HepG2 (cell line): ENCODE results near the gene TRAF4. TPM values are rescaled to one million over a fixed set of nuclear protein-coding genes. Genes with fewer than 3 reads are reported as not detected.
A peak's percentile ranks its signal among the peaks of the same experiment; 100 is the strongest.

Experiments used
- AKNA ChIP-seq: sonication (generic); formaldehyde crosslinking; IDR thresholded peaks from 2 replicates; pipeline ENCODE4 v1.4.0; 2020; ENCODE audit warnings: missing genetic modification reagents, borderline replicate concordance
- ARID3A ChIP-seq: IDR thresholded peaks from 2 replicates; pipeline ENCODE4 v1.6.1; 2012; ENCODE audit warnings: low read depth, low read length, improper control_type of control experiment
- HMG20A ChIP-seq: IDR thresholded peaks from 2 replicates; pipeline ENCODE4 v1.6.1; 2016; ENCODE audit warnings: borderline replicate concordance
- IRF1 ChIP-seq: sonication (generic); formaldehyde crosslinking; IDR thresholded peaks from 2 replicates; pipeline ENCODE4 v1.4.0; 2020; ENCODE audit warnings: low read depth, mild to moderate bottlenecking, missing genetic modification reagents
- KMT2B ChIP-seq: IDR thresholded peaks from 2 replicates; pipeline ENCODE4 v1.6.1; 2016; ENCODE audit warnings: missing genetic modification reagents, missing compliant biosample characterization
- MIER3 ChIP-seq: IDR thresholded peaks from 2 replicates; pipeline ENCODE4 v1.6.1; 2016; ENCODE audit warnings: missing compliant biosample characterization, borderline replicate concordance
- MXI1 ChIP-seq: IDR thresholded peaks from 3 replicates; pipeline ENCODE4 v1.6.1; 2012; ENCODE audit warnings: low read depth, low read length, inconsistent platforms, borderline replicate concordance
- MYC ChIP-seq: sonication (generic); formaldehyde crosslinking; IDR thresholded peaks from 2 replicates; pipeline ENCODE4 v1.9.0; 2021; ENCODE audit warnings: missing genetic modification reagents, borderline replicate concordance
- MZF1 ChIP-seq: sonication (generic); formaldehyde crosslinking; IDR thresholded peaks from 2 replicates; pipeline ENCODE4 v1.8.1; 2023; ENCODE audit warnings: mild to moderate bottlenecking, missing genetic modification reagents, borderline replicate concordance
- PHF8 ChIP-seq: sonication (generic); formaldehyde crosslinking; IDR thresholded peaks from 2 replicates; pipeline ENCODE4 v1.5.0; 2020; ENCODE audit warnings: missing genetic modification reagents
- POLR2G ChIP-seq: fragments of 200-400 bp; formaldehyde crosslinking; IDR thresholded peaks from 2 replicates; pipeline ENCODE4 v1.6.1; 2018; ENCODE audit warnings: mild to moderate bottlenecking, low read depth, low read length, moderate library complexity
- ZC3H4 ChIP-seq: sonication (generic); formaldehyde crosslinking; IDR thresholded peaks from 2 replicates; pipeline ENCODE4 v1.4.0; 2020; ENCODE audit warnings: missing genetic modification reagents, borderline replicate concordance
- ZKSCAN8 ChIP-seq: IDR thresholded peaks from 2 replicates; pipeline ENCODE4 v1.6.1; 2016; ENCODE audit warnings: borderline replicate concordance, missing genetic modification reagents, missing compliant biosample characterization
- ZNF34 ChIP-seq: sonication (generic); formaldehyde crosslinking; IDR thresholded peaks from 2 replicates; pipeline ENCODE4 v1.4.0; 2020; ENCODE audit warnings: mild to moderate bottlenecking, missing genetic modification reagents, borderline replicate concordance
- ZNF552 ChIP-seq: sonication (generic); formaldehyde crosslinking; IDR thresholded peaks from 2 replicates; pipeline ENCODE4 v1.9.0; 2022; ENCODE audit warnings: missing genetic modification reagents, mild to moderate bottlenecking, borderline replicate concordance
- ZNF605 ChIP-seq: sonication (generic); formaldehyde crosslinking; IDR thresholded peaks from 2 replicates; pipeline ENCODE4 v1.8.0; 2022; ENCODE audit warnings: mild to moderate bottlenecking, missing genetic modification reagents
- ZNF644 ChIP-seq: IDR thresholded peaks from 2 replicates; pipeline ENCODE4 v1.6.1; 2016; ENCODE audit warnings: low read depth
- ZNF749 ChIP-seq: sonication (generic); formaldehyde crosslinking; IDR thresholded peaks from 2 replicates; pipeline ENCODE4 v1.8.0; 2022; ENCODE audit warnings: mild to moderate bottlenecking, missing genetic modification reagents, moderate library complexity, borderline replicate concordance
- polyA plus RNA-seq, 8 experiments: library from polyadenylated mRNA; depleted of rRNA in 3 of 8; stranded (reverse) in 7 of 8; unstranded in 1 of 8; fragments of >200 nt; fragmentation: Illumina TruSeq in 4 of 8; extraction: Trizol in 4 of 8; gene quantifications; 2 replicates each; pipeline versions ENCODE4 v1.2.1 to v1.2.3, GENCODE V29; 2011 to 2016; ENCODE audit warnings: low read depth in 4 of 8, missing spikeins in 1 of 8, mixed read lengths in 1 of 8; ENCODE audit not compliant: insufficient read depth in 1 of 8
- total RNA-seq, 5 experiments: library from RNA; depleted of rRNA; stranded (reverse); fragments of >200 nt; fragmentation: Illumina TruSeq; extraction: Trizol; gene quantifications; 2 replicates each; pipeline ENCODE4 v1.2.3, GENCODE V29; 2016; ENCODE audit warnings: low read depth in 1 of 5

The TRAF4 gene
- total and polyA plus RNA-seq, 2 of the 13 experiments (the other 11 are each of a cell fraction or from before 2014, with no cell fraction given): 86.0 to 89.9 TPM

GRCh38 chr17:28710861-28711722, 32.7 kb upstream of the TRAF4 start (continued):
- TF ChIP-seq AKNA (CRISPR knock-in tag) (no peak), HMG20A (CRISPR knock-in tag) (no peak; the same call in 1 of the 2 replicates), MIER3 (CRISPR knock-in tag) (no peak), ARID3A (no peak), MXI1 (peak; percentile 81; the same call in 2 of the 3 replicates), MZF1 (CRISPR knock-in tag) (no peak), ZNF605 (no peak), ZC3H4 (CRISPR knock-in tag) (no peak), PHF8 (CRISPR knock-in tag) (peak; percentile 75), POLR2G (peak; percentile 88), IRF1 (CRISPR knock-in tag) (no peak), ZNF644 (CRISPR knock-in tag) (no peak), ZNF552 (CRISPR knock-in tag) (0 out of 2 replicates have a peak, but pooled peaks have one; percentile 45), ZNF749 (CRISPR knock-in tag) (0 out of 2 replicates have a peak, but pooled peaks have one; percentile 41), ZNF34 (no peak), KMT2B (peak; percentile 33; the same call in 1 of the 2 replicates), ZKSCAN8 (no peak), MYC (CRISPR knock-in tag) (peak; percentile 80)
